ENCODE data around the gene CCDC24.

DNA sequence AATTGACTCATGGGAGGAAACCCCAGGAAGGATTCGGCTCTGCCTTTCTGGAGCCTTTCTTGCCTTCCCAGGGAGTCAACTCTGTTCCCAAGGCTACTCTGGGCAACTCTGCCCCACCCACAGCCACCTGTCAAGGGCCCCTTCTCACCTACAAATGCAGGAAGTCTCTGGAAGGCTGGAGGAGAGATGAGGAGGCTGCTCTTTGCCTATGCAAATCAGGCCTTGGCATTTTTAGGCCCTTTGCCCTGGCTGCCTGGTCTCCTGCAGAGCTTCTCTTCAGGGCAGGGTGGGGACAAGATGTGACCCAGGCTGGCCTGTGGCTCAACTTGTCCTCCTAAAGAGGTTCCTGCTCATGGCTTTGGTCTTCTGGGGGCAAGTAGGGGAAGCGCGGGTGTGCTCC is 34.4 kb downstream of the CCDC24 start:
- TF ChIP-seq YY1 (IDR thresholded peaks at IDR 0.05; ENCODE audit: low read depth) (no peak), EP300 (IDR thresholded peaks at IDR 0.05; ENCODE audit: borderline replicate concordance) (no peak), CEBPB (IDR thresholded peaks at IDR 0.05) (no peak), ZBTB7A (IDR thresholded peaks at IDR 0.05; ENCODE audit: low read depth) (no peak), TAF1 (IDR thresholded peaks at IDR 0.05; ENCODE audit: low read depth) (no peak)
- TF ChIP-seq, protein P1, sequence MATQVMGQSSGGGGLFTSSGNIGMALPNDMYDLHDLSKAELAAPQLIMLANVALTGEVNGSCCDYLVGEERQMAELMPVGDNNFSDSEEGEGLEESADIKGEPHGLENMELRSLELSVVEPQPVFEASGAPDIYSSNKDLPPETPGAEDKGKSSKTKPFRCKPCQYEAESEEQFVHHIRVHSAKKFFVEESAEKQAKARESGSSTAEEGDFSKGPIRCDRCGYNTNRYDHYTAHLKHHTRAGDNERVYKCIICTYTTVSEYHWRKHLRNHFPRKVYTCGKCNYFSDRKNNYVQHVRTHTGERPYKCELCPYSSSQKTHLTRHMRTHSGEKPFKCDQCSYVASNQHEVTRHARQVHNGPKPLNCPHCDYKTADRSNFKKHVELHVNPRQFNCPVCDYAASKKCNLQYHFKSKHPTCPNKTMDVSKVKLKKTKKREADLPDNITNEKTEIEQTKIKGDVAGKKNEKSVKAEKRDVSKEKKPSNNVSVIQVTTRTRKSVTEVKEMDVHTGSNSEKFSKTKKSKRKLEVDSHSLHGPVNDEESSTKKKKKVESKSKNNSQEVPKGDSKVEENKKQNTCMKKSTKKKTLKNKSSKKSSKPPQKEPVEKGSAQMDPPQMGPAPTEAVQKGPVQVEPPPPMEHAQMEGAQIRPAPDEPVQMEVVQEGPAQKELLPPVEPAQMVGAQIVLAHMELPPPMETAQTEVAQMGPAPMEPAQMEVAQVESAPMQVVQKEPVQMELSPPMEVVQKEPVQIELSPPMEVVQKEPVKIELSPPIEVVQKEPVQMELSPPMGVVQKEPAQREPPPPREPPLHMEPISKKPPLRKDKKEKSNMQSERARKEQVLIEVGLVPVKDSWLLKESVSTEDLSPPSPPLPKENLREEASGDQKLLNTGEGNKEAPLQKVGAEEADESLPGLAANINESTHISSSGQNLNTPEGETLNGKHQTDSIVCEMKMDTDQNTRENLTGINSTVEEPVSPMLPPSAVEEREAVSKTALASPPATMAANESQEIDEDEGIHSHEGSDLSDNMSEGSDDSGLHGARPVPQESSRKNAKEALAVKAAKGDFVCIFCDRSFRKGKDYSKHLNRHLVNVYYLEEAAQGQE (IDR thresholded peaks at IDR 0.05; ENCODE audit: low read depth) = no peak
